Measurements from ENCODE around the gene SAG. TPM values are rescaled to one million over a fixed set of nuclear protein-coding genes. Genes with fewer than 3 reads are reported as not detected.
"Not testable (repeated sequence)": the region's sequence is repeated elsewhere in the genome, so short reads cannot be mapped to it uniquely, and the experiment has no call there.

The SAG gene
- total and polyA plus RNA-seq, 5 experiments from 2014 or later, result 1.2 TPM; not detected in 4

DNA sequence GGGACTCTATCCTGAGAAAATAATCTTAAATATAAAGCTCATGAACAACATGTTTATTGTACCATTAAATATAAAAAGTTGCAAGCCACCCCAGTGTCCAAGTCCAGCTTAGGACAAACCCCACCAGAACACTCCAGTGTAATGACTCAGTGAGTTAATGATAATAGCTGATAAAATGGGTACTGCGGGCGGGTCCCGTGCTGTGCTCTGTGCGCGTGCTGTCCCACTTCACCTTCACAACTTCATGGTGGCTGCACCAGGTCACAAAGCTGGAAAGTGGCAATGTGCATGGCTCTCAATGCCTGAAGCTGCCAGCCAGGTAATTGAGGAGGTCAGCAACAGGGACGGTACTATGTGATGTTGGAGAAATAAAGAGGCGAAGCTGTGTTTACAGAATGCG, 65.2 kb downstream of the SAG start:
- Mint-ChIP-seq H3K36me3 (peaks cover 10 to 67% (median 19%) of the 10 kb centered on the region in 3 donors), H3K4me1 (peaks cover 33 to 66% (median 53%) of the 10 kb centered on the region in 4 donors), H3K9me3 (no peaks in the 10 kb centered on the region), H3K27ac (peak overlapping the region in 4 of 10 donors; percentile 7 to 71 (median 38)), H3K4me3 (no peak overlapping the region), H3K27me3 (no peaks in the 10 kb centered on the region)
- ATAC-seq (no peak), DNase-seq (no peak)
- POLR2A ChIA-PET, result interaction anchor here (1.1 to 1.4 kb wide), 2 partner anchors 16 to 19 kb away, joined by 3 to 4 read pairs; partner anchors contain the start of gene DGKD

DNA sequence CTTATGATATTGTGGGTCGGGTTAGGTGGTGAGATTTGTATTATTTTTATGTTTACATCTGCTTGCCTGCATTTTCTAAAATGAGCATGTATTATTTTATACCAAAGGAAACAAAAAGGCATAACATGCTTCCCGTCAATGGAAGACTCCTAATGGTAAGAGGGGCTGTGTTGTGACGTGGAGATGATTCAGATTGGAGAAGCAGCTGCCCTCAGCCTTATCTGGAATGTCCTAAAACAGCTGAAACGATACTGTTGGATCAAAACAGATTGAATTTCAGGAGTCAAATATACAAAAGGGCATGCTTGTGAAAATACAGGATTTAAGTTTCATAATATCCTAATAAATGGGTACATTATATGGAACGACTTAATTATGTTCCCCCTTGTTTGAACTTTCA, 65.7 kb downstream of the SAG start:
- POLR2A ChIA-PET, result interaction anchor here (1.4 kb wide), 1 partner anchor 16 kb away, joined by 3 read pairs; no protein-coding TSS in a partner anchor
- Mint-ChIP-seq H3K4me1 (peaks cover 32 to 62% (median 49%) of the 10 kb centered on the region in 4 donors), H3K27me3 (no peaks in the 10 kb centered on the region), H3K27ac (peak overlapping the region in 3 of 10 donors; percentile 7 to 71 (median 42)), H3K36me3 (peaks cover 10 to 65% (median 19%) of the 10 kb centered on the region in 3 donors), H3K4me3 (no peak overlapping the region), H3K9me3 (no peaks in the 10 kb centered on the region)
- ATAC-seq (no peak), DNase-seq (no peak)

DNA sequence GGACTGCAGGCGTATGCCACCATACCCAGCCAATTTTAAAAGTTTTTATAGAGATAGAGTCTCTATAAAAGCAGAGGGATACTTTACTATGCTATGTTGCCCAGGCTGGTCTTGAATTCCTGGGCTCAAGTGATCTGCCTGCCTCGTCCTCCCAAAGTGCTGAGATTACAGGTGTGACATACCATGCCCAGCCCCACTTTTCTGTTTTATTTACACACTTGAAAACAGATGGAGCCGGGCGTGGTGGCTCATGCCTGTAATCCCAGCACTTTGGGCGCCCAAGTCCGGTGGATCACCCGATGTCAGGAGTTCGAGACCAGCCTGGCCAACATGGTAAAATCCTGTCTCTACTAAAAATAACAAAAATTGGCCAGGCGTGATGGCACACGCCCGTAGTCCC, 67.2 kb downstream of the SAG start:
- Mint-ChIP-seq H3K36me3 (peaks cover 10 to 64% (median 19%) of the 10 kb centered on the region in 3 donors), H3K4me1 (peaks cover 33 to 61% (median 47%) of the 10 kb centered on the region in 4 donors), H3K27ac (peak overlapping the region in 4 of 10 donors; percentile 29 to 84 (median 59))
- POLR2A ChIA-PET, result interaction anchor here (1.5 kb wide), 1 partner anchor 43 kb away, joined by 4 read pairs; no protein-coding TSS in a partner anchor
- H3K4me3 Mint-ChIP-seq, DNase-seq, H3K9me3 Mint-ChIP-seq, ATAC-seq, H3K27me3 Mint-ChIP-seq: not testable (repeated sequence)

DNA sequence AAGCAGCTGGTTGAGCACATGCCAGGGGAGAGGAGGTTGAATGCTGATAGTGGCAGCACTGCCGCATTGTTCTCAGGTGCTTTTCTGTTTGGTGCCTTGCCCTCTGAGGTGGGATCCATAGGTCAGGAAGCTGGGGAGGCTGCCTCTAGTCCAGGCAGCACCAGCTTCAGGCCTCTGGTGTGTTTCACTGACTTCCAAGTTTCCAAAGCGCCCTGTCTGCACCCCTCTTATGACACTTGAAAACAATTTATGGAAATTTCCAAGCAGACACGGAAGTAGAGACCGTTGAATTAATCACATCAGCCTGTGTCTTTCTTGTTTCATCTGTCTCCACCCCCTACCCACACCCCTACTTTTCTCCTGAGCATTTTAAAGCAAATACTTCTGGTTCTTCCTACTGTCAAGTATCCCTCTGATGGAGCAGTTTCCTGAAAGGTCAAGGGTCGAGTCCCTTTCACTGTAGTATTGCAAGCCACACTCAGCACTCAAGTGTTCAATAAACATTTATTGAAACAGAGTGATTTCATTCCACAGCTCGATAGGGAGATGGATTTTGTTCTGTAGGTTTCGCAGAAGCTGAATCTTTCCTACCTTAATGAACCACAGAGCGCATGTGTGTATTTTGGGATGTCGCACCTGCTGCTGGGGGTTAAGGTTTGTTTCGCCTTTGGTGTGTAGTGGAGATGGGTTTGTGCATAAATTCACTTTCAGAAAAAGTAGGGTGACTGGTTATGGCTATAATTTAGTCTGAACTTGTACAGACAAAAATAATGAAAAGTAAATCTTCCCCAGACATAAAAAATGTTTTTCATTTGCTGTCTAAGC, 68.1 kb downstream of the SAG start:
- Mint-ChIP-seq H3K4me3 (peak overlapping the region in 1 of 10 donors; percentile 16), H3K27ac (peak overlapping the region in 9 of 10 donors; percentile 18 to 86 (median 55))
- POLR2A ChIA-PET, result interaction anchor here (1.5 to 2.2 kb wide), 2 partner anchors 10 to 44 kb away, joined by 4 to 7 read pairs; no protein-coding TSS in a partner anchor

DNA sequence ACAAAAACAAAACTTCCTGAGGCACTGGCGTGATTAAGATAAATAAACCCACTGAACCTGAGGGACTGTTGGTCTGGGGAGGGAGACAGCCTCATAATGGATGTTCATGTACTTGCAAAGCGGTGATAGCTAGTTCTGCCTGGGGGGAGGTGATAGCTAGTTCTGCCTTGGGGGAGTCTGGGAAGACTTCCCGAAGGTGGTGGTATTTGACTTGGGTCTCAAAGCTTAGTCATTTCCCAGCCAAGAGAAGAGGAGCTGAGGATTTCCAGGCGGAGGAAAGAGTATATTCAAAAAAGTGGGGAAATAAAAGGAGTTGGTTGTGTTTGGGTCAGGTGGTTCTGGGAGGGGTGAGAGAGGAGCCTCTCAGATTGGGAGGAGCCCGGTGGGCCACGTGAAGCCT, 71.4 kb downstream of the SAG start:
- POLR2A ChIA-PET, result interaction anchor here (0.9 kb wide), 1 partner anchor 23 kb away, joined by 4 read pairs; no protein-coding TSS in a partner anchor
- Mint-ChIP-seq H3K9me3 (no peaks in the 10 kb centered on the region), H3K27me3 (no peaks in the 10 kb centered on the region), H3K4me1 (peaks cover 46 to 75% (median 67%) of the 10 kb centered on the region in 4 donors), H3K36me3 (peaks cover 5 to 58% (median 8%) of the 10 kb centered on the region in 3 donors), H3K27ac (peak overlapping the region in 8 of 10 donors; percentile 57 to 81 (median 76)), H3K4me3 (peak overlapping the region in 2 of 10 donors; percentile 22 to 50)
- ATAC-seq (no peak), DNase-seq (no peak)

More for the DNA sequence above, 68.1 kb downstream of the SAG start:
- ATAC-seq (no peak), DNase-seq (no peak)
- no peaks in the 10 kb centered on the region for H3K9me3 Mint-ChIP-seq
- no peaks in the 10 kb centered on the region for H3K27me3 Mint-ChIP-seq
- peaks cover 39 to 63% (median 51%) of the 10 kb centered on the region in 4 donors for H3K4me1 Mint-ChIP-seq
- H3K36me3 Mint-ChIP-seq, result peaks cover 10 to 67% (median 18%) of the 10 kb centered on the region in 3 donors

DNA sequence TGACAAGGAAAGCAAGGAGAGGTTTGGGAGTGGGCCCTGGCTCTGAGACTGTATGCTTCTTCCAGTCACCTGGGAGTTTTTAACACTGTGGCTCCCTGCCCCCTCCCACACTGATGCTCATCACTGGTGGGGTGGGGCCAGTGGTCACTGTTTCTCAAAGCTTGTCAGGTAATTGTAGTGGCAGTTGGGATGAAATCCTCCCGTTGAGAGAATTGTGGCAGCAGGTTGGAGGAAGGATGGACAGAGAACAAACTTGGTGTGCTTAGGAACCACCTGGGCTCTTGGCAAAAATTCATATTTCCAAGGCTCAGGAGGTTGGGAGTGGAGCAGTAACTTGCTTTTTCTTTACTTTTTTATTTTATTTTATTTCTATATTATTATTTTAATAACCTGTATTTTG, 71.8 kb downstream of the SAG start:
- Mint-ChIP-seq H3K9me3 (no peaks in the 10 kb centered on the region), H3K4me3 (peak overlapping the region in 2 of 10 donors; percentile 2 to 36), H3K4me1 (peaks cover 50 to 79% (median 71%) of the 10 kb centered on the region in 4 donors), H3K27me3 (no peaks in the 10 kb centered on the region), H3K27ac (peak overlapping the region in 9 of 10 donors; percentile 25 to 81 (median 74)), H3K36me3 (peaks cover 5 to 54% (median 8%) of the 10 kb centered on the region in 3 donors)
- no peak for ATAC-seq
- DNase-seq, result no peak
- POLR2A ChIA-PET, result no interaction called here

DNA sequence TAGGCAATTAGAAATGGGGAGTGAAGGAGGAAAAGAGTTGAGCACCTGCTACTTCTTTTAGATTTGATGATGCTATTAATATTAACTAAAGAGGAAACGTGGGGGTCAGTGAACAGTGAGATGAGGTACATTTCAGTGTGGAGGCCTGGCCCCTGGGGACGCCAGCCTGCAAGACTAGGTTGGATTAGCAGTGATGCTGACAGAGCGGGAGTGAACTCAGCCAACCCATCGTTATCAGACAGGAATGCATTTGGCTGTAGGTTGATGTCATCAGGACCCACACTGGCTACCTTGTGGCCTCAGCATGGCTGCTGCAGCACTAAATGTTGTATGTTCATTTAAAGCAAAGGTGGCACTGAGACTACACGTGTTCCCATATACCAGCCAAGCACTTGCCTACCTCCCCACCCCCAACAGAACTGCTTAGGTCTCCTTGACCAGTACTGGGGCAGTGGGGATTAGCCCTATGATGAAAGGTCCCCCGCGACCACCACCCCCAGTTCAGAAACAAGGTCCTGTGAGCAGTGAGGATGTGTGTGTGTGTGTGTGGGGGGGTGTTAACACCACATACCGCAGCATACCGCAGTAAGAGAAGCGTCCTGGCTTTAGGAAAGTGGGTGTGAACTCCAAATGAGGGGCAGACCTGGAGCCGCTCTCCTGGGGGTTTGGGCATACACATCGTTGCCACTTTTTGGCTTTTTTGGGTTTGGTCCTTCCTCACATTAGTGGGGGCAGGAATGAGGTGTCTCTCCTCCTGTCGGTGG, 72.7 kb downstream of the SAG start:
- DNase-seq (no peak), ATAC-seq (no peak)
- Mint-ChIP-seq H3K4me1 (peaks cover 57 to 83% (median 76%) of the 10 kb centered on the region in 4 donors), H3K9me3 (no peaks in the 10 kb centered on the region), H3K27ac (peak overlapping the region; percentile 1 to 89 (median 76)), H3K27me3 (no peaks in the 10 kb centered on the region), H3K4me3 (peak overlapping the region in 9 of 10 donors; percentile 2 to 68 (median 46)), H3K36me3 (peaks cover 5 to 47% (median 8%) of the 10 kb centered on the region in 3 donors)
- POLR2A ChIA-PET, result interaction anchor here (1.4 kb wide), 1 partner anchor 23 kb away, joined by 4 read pairs; no protein-coding TSS in a partner anchor

DNA sequence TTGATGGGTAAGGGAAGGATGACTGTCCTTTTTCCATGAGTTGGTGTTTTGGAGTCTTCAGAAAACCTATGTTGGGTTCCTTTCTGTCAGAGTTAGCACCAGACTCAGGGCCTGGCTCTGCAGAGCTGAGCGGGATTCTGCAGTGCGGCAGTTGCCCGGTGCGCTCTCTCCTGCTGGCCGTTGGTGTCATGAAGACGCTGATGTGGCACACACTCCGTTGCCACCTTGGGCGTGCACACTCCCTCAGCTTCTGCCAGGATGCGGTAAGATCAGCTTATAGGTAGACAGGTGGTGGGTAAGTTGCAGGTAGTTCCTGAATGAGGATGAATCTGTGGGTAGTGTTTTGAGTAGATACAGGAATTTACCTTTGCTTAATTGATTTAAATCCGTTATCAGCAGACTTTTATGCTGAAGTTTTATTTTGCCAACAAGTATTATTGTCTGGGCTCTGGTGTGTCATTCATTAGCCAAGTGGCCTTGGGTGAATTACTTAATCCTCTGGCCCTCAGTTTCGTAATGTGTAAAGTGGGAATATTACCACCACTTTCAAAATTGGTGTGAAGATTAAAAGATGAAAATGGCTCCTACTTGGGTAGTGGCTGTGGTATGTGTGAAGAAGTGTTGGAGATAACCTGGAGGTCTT, 73.5 kb downstream of the SAG start:
- Mint-ChIP-seq H3K9me3 (no peaks in the 10 kb centered on the region), H3K27ac (peak overlapping the region in 9 of 10 donors; percentile 1 to 89 (median 76)), H3K27me3 (no peaks in the 10 kb centered on the region), H3K4me3 (peak overlapping the region in 7 of 10 donors; percentile 6 to 63 (median 38)), H3K4me1 (peaks cover 56 to 83% (median 76%) of the 10 kb centered on the region in 4 donors), H3K36me3 (peaks cover 5 to 39% (median 8%) of the 10 kb centered on the region in 3 donors)
- POLR2A ChIA-PET, result interaction anchor here (1.4 kb wide), 1 partner anchor 24 kb away, joined by 4 read pairs; no protein-coding TSS in a partner anchor
- DNase-seq (peak in 2 of 10 donors; percentile 21 to 31), ATAC-seq (peak; percentile 46 to 59)

DNA sequence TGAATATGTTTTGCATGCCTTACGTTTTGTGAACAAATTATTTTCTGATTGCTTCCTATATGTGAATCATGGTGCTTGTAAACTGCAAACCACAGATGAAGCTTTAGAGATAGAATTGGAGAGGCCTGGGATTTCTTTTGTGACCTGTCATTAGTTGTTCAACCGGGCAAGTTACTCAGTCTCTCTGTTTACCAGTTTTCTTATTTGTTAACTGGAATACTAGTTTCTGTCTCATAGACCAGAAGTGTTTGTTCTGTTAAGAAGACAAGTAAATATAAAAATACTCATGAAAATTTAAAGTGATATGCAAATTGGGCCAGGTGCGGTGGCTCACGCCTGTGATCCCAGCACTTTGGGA, 74.0 kb downstream of the SAG start:
- peak overlapping the region in 4 of 10 donors; percentile 0 to 43 (median 6) for H3K4me3 Mint-ChIP-seq

DNA sequence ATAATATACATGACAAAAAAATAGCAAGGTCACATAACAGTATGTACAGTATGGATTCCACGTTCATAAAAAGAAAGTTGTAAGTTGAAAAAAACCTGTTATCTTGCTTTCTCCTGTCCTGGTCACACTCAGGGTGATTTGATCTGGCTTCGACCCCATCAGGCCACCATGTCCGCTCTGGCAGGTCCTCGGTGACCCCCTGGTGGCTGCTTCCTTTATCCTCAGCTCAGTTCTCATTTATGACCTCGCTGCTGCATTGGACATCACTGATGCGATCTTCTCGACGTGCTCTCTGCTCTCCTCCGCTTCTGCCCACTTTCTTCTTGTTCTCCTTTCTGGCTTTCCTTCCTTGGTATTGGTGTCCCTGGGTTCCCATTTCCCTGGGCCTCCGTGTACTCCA, 76.4 kb downstream of the SAG start:
- POLR2A ChIA-PET, result interaction anchor here (1.2 to 7.0 kb wide), 7 partner anchors 8 to 116 kb away, joined by 4 to 49 read pairs (median 13); partner anchors contain the start of gene DGKD

More for the DNA sequence above, 74.0 kb downstream of the SAG start:
- H3K36me3 Mint-ChIP-seq, result peaks cover 5 to 34% (median 8%) of the 10 kb centered on the region in 3 donors
- H3K27me3 Mint-ChIP-seq, result no peaks in the 10 kb centered on the region
- peak overlapping the region in 9 of 10 donors; percentile 1 to 89 (median 76) for H3K27ac Mint-ChIP-seq
- ATAC-seq (no peak), DNase-seq (no peak)
- H3K9me3 Mint-ChIP-seq, result no peaks in the 10 kb centered on the region
- peaks cover 58 to 86% (median 80%) of the 10 kb centered on the region in 4 donors for H3K4me1 Mint-ChIP-seq
- POLR2A ChIA-PET, result interaction anchor here (1.4 kb wide), 1 partner anchor 24 kb away, joined by 4 read pairs; no protein-coding TSS in a partner anchor

DNA sequence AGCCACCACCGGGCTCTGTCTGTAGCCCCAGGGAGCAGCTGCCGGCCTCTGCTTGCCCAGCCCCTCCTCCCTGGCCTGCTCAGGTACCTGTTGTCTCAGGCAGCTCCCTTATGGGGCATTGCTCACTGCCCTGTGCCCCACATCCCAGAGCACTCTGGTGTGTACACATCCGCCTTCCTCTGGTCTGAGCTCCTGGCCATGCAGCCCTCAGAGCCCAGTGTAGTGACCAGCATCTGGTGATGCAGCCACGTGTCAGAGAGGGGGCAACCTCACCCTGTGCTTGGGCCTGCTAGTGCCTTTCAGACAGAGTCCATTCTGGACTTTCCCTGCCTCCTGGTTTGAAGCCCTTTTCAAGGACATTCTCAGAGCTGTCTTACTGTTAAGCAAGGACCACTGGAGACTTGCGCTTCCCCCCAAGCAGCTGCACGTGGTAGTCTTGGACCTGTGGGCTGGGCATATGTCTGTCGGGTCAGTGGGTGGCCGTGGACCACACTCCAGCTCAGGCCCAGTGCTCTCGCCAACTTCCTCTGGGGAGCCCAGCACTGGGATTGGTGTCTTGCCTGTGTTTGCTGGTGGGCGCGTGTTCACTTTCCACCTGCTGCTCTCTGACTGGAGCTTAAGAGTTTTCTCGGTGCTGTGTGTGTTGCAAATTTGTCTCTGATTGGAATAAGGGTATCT, 77.3 kb downstream of the SAG start:
- DNase-seq (no peak), ATAC-seq (peak in 1 of 2 donors; percentile 20)
- POLR2A ChIA-PET, result interaction anchor here (0.5 to 7.0 kb wide), 13 partner anchors 8 to 117 kb away, joined by 3 to 49 read pairs (median 7); partner anchors contain the start of gene DGKD
- Mint-ChIP-seq H3K4me3 (peak overlapping the region; percentile 73 to 88 (median 80)), H3K27ac (peak overlapping the region; percentile 91 to 96 (median 93)), H3K4me1 (peaks cover 58 to 95% (median 93%) of the 10 kb centered on the region in 4 donors), H3K27me3 (no peaks in the 10 kb centered on the region), H3K9me3 (no peaks in the 10 kb centered on the region), H3K36me3 (peaks cover 0 to 35% (median 9%) of the 10 kb centered on the region in 3 donors)

More for the DNA sequence above, 76.4 kb downstream of the SAG start:
- Mint-ChIP-seq H3K27ac (peak overlapping the region; percentile 91 to 96 (median 93)), H3K27me3 (no peaks in the 10 kb centered on the region), H3K4me1 (peaks cover 64 to 93% (median 92%) of the 10 kb centered on the region in 4 donors), H3K4me3 (peak overlapping the region in 9 of 10 donors; percentile 31 to 88 (median 79)), H3K36me3 (peaks cover 0 to 29% (median 1%) of the 10 kb centered on the region in 3 donors), H3K9me3 (no peaks in the 10 kb centered on the region)
- ATAC-seq (no peak), DNase-seq (no peak)

Data from naive thymus-derived CD8-positive, alpha-beta T cell (primary cell).